Endothelial cell (in vitro differentiated cells): Measurements from ENCODE around the gene AZI2. TPM values are rescaled to one million over a fixed set of nuclear protein-coding genes. Genes with fewer than 3 reads are reported as not detected.

ENCODE experiments used
- DNase-seq: peaks from one replicate; pipeline ENCODE4 v3.0.0; 2021; ENCODE audit warnings: low spot score
- H3K27ac Mint-ChIP-seq: one replicate; pipeline ENCODE4 v1.8.0; 2021; ENCODE audit warnings: mixed read lengths, inconsistent platforms; ENCODE audit not compliant: unreplicated experiment
- H3K27me3 Mint-ChIP-seq: one replicate; pipeline ENCODE4 v1.8.0; 2021; ENCODE audit warnings: mild to moderate bottlenecking, moderate library complexity, mixed read lengths, inconsistent platforms; ENCODE audit not compliant: unreplicated experiment
- H3K36me3 Mint-ChIP-seq: one replicate; pipeline ENCODE4 v1.8.0; 2021; ENCODE audit warnings: mild to moderate bottlenecking, low read depth, mixed read lengths, inconsistent platforms; ENCODE audit not compliant: unreplicated experiment
- H3K4me1 Mint-ChIP-seq: one replicate; pipeline ENCODE4 v1.8.0; 2021; ENCODE audit warnings: mild to moderate bottlenecking, mixed read lengths, inconsistent platforms; ENCODE audit not compliant: unreplicated experiment
- H3K4me3 Mint-ChIP-seq: one replicate; pipeline ENCODE4 v1.8.0; 2021; ENCODE audit warnings: mild to moderate bottlenecking, mixed read lengths, inconsistent platforms; ENCODE audit not compliant: unreplicated experiment
- H3K9me3 Mint-ChIP-seq: one replicate; pipeline ENCODE4 v1.8.0; 2021; ENCODE audit warnings: mixed read lengths, inconsistent platforms; ENCODE audit not compliant: unreplicated experiment
- CTCF ChIP-seq: fragments of 200-600 bp; sonication (generic); IDR thresholded peaks from one replicate; pipeline ENCODE4 v1.5.0; 2021; ENCODE audit warnings: antibody characterized with exemption; ENCODE audit not compliant: unreplicated experiment
- long read RNA-seq: library from polyadenylated mRNA; unstranded; transcript quantifications from one replicate; pipeline ENCODE4 v2.0.0, GENCODE V29; 2020; ENCODE audit not compliant: unreplicated experiment
- total RNA-seq: library from RNA; stranded (reverse); fragmentation: NEBNext Ultra II Directional; extraction: Animal tissue kit (Norgen Biotek cat#: 25700); gene quantifications from one replicate; pipeline ENCODE4 v1.2.1, GENCODE V29; 2021; ENCODE audit not compliant: unreplicated experiment

AZI2 gene
- total RNA-seq, result 50.2 TPM
- long read RNA-seq, full-length matches to known transcripts, result 31 of 34 reads
- long read RNA-seq, partial matches to known transcripts, result 1 of 34 reads
- long read RNA-seq, other reads (novel, unspliced or antisense), result 2 of 34 reads

- peak within 1 kb of the TSS; percentile 99 for H3K27ac Mint-ChIP-seq
- TF ChIP-seq CTCF, result no peak
- no peaks in the 10 kb centered on the region for H3K9me3 Mint-ChIP-seq
- peaks cover 19% of the 10 kb centered on the region for H3K4me1 Mint-ChIP-seq
- H3K4me3 Mint-ChIP-seq, result peak within 1 kb of the TSS; percentile 97
- peaks cover 4% of the 10 kb centered on the region for H3K27me3 Mint-ChIP-seq
- peak; percentile 93 for DNase-seq
- H3K36me3 Mint-ChIP-seq, result peaks cover 5% of the 10 kb centered on the region
Observed at GRCh38 chr3:28348629-28349468, at the start of gene AZI2, which contains the start of gene ZCWPW2. AZI2 (minus strand) TSS chr3:28348824; CDS start chr3:28340617, 8,207 bp downstream. ZCWPW2 (plus strand) TSS chr3:28348721; CDS start chr3:28413069, 64,348 bp downstream.

- H3K9me3 Mint-ChIP-seq, result no peaks in the 10 kb centered on the region
- DNase-seq, result no peak
- H3K27ac Mint-ChIP-seq, result no peak overlapping the region
- H3K27me3 Mint-ChIP-seq, result no peaks in the 10 kb centered on the region
- H3K36me3 Mint-ChIP-seq, result no peaks in the 10 kb centered on the region
- no peaks in the 10 kb centered on the region for H3K4me1 Mint-ChIP-seq
- H3K4me3 Mint-ChIP-seq, result no peak overlapping the region
- no peak for TF ChIP-seq CTCF
Observed at GRCh38 chr3:28388978-28389377, 40.4 kb upstream of the AZI2 start.

- Mint-ChIP-seq H3K9me3 (no peaks in the 10 kb centered on the region), H3K27me3 (no peaks in the 10 kb centered on the region), H3K4me1 (no peaks in the 10 kb centered on the region), H3K4me3 (no peak overlapping the region), H3K36me3 (no peaks in the 10 kb centered on the region), H3K27ac (no peak overlapping the region)
- no peak for DNase-seq
- no peak for TF ChIP-seq CTCF
Observed at GRCh38 chr3:28386049-28386448, 37.4 kb upstream of the AZI2 start.

- Mint-ChIP-seq H3K27ac (no peak overlapping the region), H3K4me3 (no peak overlapping the region), H3K4me1 (no peaks in the 10 kb centered on the region), H3K27me3 (peaks cover 2% of the 10 kb centered on the region), H3K36me3 (no peaks in the 10 kb centered on the region), H3K9me3 (no peaks in the 10 kb centered on the region)
- DNase-seq, result no peak
- TF ChIP-seq CTCF, result no peak
Observed at GRCh38 chr3:28376424-28376823, 27.8 kb upstream of the AZI2 start.

- Mint-ChIP-seq H3K4me3 (peak overlapping the region; percentile 97), H3K27me3 (peaks cover 4% of the 10 kb centered on the region)
Observed at GRCh38 chr3:28349469-28350000, 911 bp upstream of the AZI2 start.

More at GRCh38 chr3:28349469-28350000, 911 bp upstream of the AZI2 start:
- TF ChIP-seq CTCF, result no peak
- Mint-ChIP-seq H3K4me1 (peaks cover 19% of the 10 kb centered on the region), H3K27ac (peak overlapping the region; percentile 99), H3K36me3 (peaks cover 8% of the 10 kb centered on the region), H3K9me3 (no peaks in the 10 kb centered on the region)
- no peak for DNase-seq
